HCT116 (cell line): ENCODE results near the gene DIDO1.

ENCODE experiments used
- EZH2 ChIP-seq: fragments of 200-600 bp; sonication (generic); IDR thresholded peaks from 2 replicates; pipeline ENCODE4 v1.6.1; 2017; ENCODE audit warnings: antibody characterized with exemption, mixed run types
- JUND ChIP-seq: IDR thresholded peaks from 2 replicates; pipeline ENCODE4 v1.6.1; 2012
- YY1 ChIP-seq: IDR thresholded peaks from 2 replicates; pipeline ENCODE4 v1.6.1; 2011; ENCODE audit warnings: low read length, low read depth, moderate library complexity, mild to moderate bottlenecking; ENCODE audit not compliant: insufficient replicate concordance; ENCODE audit errors: extremely low read depth
- ZNF274 ChIP-seq: fragments of 200-500 bp; sonication (Bioruptor generic); IDR thresholded peaks from 2 replicates; pipeline ENCODE4 v1.6.1; 2014; ENCODE audit warnings: mild to moderate bottlenecking, low read depth, low read length, inconsistent platforms
- TF ChIP-seq, protein P1 (sequence below), 3 experiments: fragments of 200-600 bp in 1 of 3; sonication (generic) in 1 of 3; IDR thresholded peaks in 2 of 3; conservative IDR thresholded peaks in 1 of 3; 2 replicates each; pipeline ENCODE4 v1.5.1; 2012 to 2017; ENCODE audit warnings: low read depth in 2 of 3, low read length in 2 of 3, antibody characterized with exemption in 1 of 3, borderline replicate concordance in 1 of 3, control low read depth in 1 of 3, mild to moderate bottlenecking in 1 of 3, mixed read lengths in 1 of 3, mixed run types in 1 of 3, moderate library complexity in 1 of 3; ENCODE audit not compliant: insufficient read depth in 1 of 3
- TF ChIP-seq, protein P2 (sequence below): IDR thresholded peaks from 2 replicates; pipeline ENCODE4 v1.6.1; 2012; ENCODE audit warnings: low read depth

DNA sequence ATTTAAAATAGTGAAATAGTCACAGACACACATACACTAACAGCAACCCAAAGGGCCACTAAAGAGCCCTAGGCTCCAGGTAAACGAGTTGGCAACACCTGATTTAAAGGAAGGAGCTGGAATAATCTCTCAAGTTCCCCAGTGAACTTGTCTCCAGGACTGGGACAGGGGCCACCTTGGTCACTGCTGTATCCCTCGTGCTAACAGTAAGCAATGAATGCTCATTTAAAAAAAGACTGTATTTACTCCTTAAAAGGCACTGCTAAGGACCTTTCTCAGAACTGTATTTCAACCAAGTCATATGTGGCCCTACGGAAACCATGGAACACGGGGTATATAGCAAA is 1.3 kb downstream of the DIDO1 start:
- TF ChIP-seq ZNF274 (no peak), YY1 (no peak), JUND (no peak), EZH2 (no peak)
- TF ChIP-seq, protein P1, sequence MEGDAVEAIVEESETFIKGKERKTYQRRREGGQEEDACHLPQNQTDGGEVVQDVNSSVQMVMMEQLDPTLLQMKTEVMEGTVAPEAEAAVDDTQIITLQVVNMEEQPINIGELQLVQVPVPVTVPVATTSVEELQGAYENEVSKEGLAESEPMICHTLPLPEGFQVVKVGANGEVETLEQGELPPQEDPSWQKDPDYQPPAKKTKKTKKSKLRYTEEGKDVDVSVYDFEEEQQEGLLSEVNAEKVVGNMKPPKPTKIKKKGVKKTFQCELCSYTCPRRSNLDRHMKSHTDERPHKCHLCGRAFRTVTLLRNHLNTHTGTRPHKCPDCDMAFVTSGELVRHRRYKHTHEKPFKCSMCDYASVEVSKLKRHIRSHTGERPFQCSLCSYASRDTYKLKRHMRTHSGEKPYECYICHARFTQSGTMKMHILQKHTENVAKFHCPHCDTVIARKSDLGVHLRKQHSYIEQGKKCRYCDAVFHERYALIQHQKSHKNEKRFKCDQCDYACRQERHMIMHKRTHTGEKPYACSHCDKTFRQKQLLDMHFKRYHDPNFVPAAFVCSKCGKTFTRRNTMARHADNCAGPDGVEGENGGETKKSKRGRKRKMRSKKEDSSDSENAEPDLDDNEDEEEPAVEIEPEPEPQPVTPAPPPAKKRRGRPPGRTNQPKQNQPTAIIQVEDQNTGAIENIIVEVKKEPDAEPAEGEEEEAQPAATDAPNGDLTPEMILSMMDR (IDR thresholded peaks at IDR 0.05 in 2 of 3, conservative IDR thresholded peaks at IDR 0.05 in 1 of 3; ENCODE audit: borderline replicate concordance in 1 of 3, insufficient read depth in 1 of 3, low read depth in 2 of 3, low read length in 2 of 3) = no peak
- TF ChIP-seq, protein P2, sequence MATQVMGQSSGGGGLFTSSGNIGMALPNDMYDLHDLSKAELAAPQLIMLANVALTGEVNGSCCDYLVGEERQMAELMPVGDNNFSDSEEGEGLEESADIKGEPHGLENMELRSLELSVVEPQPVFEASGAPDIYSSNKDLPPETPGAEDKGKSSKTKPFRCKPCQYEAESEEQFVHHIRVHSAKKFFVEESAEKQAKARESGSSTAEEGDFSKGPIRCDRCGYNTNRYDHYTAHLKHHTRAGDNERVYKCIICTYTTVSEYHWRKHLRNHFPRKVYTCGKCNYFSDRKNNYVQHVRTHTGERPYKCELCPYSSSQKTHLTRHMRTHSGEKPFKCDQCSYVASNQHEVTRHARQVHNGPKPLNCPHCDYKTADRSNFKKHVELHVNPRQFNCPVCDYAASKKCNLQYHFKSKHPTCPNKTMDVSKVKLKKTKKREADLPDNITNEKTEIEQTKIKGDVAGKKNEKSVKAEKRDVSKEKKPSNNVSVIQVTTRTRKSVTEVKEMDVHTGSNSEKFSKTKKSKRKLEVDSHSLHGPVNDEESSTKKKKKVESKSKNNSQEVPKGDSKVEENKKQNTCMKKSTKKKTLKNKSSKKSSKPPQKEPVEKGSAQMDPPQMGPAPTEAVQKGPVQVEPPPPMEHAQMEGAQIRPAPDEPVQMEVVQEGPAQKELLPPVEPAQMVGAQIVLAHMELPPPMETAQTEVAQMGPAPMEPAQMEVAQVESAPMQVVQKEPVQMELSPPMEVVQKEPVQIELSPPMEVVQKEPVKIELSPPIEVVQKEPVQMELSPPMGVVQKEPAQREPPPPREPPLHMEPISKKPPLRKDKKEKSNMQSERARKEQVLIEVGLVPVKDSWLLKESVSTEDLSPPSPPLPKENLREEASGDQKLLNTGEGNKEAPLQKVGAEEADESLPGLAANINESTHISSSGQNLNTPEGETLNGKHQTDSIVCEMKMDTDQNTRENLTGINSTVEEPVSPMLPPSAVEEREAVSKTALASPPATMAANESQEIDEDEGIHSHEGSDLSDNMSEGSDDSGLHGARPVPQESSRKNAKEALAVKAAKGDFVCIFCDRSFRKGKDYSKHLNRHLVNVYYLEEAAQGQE = no peak
